Measurements from ENCODE around the gene SIGLEC9.

The SIGLEC9 gene

DNA sequence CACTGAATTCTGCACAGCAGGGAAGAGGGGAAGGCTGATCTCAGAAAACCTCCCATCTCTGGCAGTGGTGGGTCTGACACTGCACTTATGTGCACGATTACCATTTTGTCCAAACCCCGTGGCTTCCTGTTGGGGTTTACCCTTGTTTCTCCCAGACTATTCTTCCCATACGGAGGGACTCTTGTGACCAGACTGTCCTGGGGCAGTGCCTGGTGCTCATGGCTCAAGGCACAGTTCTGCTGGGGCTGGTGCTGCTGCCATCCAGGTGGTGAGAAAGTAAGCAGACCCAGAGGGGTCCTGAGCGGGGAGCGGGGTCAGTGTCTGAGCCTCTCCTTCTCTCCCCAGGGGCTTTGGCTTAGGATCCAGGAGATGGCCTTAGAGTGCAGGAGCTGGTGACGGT lies 5.1 kb upstream of the SIGLEC9 start:
- TF ChIP-seq, protein P1, sequence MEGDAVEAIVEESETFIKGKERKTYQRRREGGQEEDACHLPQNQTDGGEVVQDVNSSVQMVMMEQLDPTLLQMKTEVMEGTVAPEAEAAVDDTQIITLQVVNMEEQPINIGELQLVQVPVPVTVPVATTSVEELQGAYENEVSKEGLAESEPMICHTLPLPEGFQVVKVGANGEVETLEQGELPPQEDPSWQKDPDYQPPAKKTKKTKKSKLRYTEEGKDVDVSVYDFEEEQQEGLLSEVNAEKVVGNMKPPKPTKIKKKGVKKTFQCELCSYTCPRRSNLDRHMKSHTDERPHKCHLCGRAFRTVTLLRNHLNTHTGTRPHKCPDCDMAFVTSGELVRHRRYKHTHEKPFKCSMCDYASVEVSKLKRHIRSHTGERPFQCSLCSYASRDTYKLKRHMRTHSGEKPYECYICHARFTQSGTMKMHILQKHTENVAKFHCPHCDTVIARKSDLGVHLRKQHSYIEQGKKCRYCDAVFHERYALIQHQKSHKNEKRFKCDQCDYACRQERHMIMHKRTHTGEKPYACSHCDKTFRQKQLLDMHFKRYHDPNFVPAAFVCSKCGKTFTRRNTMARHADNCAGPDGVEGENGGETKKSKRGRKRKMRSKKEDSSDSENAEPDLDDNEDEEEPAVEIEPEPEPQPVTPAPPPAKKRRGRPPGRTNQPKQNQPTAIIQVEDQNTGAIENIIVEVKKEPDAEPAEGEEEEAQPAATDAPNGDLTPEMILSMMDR (IDR thresholded peaks at IDR 0.05; ENCODE audit: low read depth, low read length, missing control alignments) = no peak
- no peak for DNase-seq (ENCODE audit: low read depth)
- no peak overlapping the region for H3K4me3 ChIP-seq (ENCODE audit: low read depth, low read length)
- in situ Hi-C loops (cut with HindIII; ENCODE audit: low sequenced_read_pairs) = no loop called here

DNA sequence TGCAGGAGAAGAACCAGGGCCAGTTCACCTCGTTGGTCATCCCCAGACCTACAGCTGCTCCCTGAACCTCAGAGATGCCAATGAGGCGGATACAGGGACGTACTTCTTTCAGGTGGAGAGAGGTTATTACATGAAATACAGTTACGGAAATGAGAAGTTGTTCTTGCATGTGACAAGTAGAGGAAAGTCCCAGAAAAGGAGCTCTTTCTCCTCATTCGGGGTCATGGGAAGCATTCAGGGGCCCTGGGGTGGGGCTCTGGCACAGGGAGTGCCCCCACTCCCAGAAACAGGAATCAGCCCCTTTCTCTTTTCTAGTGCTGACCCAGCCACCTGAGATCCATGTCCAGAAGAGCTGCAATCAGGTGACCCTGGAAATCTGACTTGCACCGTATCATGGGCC lies 4.5 kb upstream of the SIGLEC9 start:
- H3K4me3 ChIP-seq (ENCODE audit: low read depth, low read length) = no peak overlapping the region
- DNase-seq (ENCODE audit: low read depth) = no peak
- in situ Hi-C loops (cut with HindIII; ENCODE audit: low sequenced_read_pairs) = no loop called here
- TF ChIP-seq, protein P1 (IDR thresholded peaks at IDR 0.05; ENCODE audit: low read depth, low read length, missing control alignments) = no peak

DNA sequence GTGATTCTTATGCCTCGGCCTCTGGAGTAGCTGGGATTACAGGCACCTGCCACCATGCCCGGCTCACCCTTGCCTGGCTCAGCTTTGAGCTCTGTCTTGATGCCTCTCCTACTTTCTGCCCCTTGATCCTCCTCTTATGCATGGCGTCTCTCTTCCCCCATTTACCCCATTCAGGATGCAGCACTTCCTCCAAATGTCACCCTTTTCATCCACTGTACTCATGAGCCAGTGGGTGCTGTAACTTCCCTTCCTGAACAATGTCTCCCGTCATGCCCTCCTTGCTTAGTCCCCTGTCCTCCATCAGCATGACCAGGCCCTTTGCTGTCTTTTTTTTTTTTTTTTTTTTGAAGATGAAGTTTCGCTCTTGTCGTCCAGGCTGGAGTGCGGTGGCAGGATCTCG lies 3.4 kb upstream of the SIGLEC9 start:
- in situ Hi-C loops (cut with HindIII; ENCODE audit: low sequenced_read_pairs) = no loop called here
- TF ChIP-seq, protein P1 (IDR thresholded peaks at IDR 0.05; ENCODE audit: low read depth, low read length, missing control alignments) = no peak
- no peak overlapping the region for H3K4me3 ChIP-seq (ENCODE audit: low read depth, low read length)
- no peak for DNase-seq (ENCODE audit: low read depth)

DNA sequence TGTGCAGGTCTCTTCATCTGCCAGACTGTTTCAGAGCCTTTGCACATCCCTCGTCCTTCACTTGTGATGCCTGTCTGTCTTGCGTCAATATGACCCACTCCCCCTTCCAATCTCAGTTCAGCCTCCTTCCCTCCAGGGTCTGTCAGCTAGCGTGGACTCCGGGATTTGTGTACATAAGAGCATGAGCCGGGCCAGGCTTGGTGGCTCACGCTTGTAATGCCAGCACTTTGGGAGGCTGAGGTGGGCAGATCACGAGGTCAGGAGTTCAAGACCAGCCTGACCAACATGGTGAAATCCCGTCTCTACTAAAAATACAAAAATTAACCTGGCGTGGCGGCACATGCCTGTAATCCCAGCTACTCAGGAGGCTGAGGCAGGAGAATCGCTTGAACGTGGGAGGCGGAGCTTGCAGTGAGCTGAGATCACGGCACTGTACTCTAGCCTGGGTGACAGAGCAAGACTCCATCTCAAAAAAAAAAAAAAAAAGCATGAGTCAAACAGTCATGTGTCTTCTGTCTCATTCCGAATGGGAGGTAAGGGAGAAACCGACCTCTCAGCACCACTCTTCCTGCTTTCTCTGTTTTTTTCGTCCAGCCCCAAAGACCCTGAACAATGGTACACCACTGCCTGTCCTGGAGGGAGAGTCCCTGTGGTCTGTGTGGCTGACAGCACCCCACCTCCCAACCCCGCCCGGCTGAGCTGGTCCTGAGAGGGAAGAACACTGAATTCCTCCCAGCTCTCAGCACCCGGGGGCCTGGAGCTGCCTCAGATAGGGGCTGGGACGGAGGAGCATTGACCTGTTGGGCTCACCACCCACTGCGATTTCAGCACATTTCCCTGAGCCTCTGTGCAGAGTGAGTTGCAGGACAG lies 2.4 kb upstream of the SIGLEC9 start:
- H3K4me3 ChIP-seq (ENCODE audit: low read depth, low read length) = no peak overlapping the region
- in situ Hi-C loops (cut with HindIII; ENCODE audit: low sequenced_read_pairs) = no loop called here
- TF ChIP-seq, protein P1 (IDR thresholded peaks at IDR 0.05; ENCODE audit: low read depth, low read length, missing control alignments) = no peak
- DNase-seq (ENCODE audit: low read depth) = no peak

DNA sequence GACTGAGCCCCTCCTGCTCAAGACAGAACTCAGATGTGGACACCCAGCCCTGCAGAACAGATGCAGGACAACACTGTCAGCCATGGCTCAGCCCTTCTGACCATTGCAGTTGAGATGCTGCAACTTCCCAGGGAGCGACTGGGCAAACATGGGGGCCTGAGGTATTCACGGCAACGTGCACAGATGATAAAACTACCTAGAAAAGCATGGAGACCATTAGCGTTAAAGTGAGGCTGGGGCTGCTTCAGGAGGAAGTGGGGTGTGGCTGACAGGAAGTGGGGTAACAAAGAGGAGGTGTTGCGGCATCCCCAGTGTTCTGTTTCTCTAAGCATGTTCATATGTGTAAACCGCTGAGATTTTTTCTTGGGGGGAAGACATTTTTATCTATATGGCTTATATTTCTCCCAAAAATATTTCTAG lies 1.3 kb upstream of the SIGLEC9 start:
- H3K4me3 ChIP-seq (ENCODE audit: low read depth, low read length) = no peak overlapping the region
- TF ChIP-seq, protein P1 (IDR thresholded peaks at IDR 0.05; ENCODE audit: low read depth, low read length, missing control alignments) = no peak
- in situ Hi-C loops (cut with HindIII; ENCODE audit: low sequenced_read_pairs) = no loop called here
- no peak for DNase-seq (ENCODE audit: low read depth)

DNA sequence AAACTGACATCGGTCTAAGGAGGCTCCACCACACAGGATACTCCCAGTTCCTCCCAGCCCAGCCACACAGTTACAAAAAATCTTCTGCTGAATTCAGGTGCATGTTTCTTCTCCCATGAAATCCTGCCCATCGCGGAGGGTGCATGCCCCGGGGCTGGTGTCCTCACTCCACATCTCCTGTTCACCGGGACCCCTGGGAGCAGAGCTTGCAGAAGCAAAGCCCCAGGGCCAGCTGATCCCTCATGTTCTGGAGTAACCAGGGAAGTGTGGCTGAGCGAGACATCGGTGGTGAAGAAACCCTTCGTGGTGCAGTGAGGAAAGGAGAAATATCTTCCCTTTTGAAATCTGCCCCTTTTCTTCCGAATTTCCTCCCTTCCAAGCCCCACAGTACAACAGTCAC lies 904 bp upstream of the SIGLEC9 start:
- TF ChIP-seq, protein P1 (IDR thresholded peaks at IDR 0.05; ENCODE audit: low read depth, low read length, missing control alignments) = no peak
- no peak overlapping the region for H3K4me3 ChIP-seq (ENCODE audit: low read depth, low read length)
- DNase-seq (ENCODE audit: low read depth) = no peak
- in situ Hi-C loops (cut with HindIII; ENCODE audit: low sequenced_read_pairs) = no loop called here

Data from astrocyte of the cerebellum (primary cell).